Activated effector memory CD4-positive, alpha-beta T cell treated with Interleukin-2 at 50 U/mL for 16 hours (primary cell): ENCODE data around the gene SLC35F1.

Experiments used
- DNase-seq: peaks from one replicate; pipeline ENCODE4 v3.0.0-alpha.2; 2020

Gene SLC35F1

DNA sequence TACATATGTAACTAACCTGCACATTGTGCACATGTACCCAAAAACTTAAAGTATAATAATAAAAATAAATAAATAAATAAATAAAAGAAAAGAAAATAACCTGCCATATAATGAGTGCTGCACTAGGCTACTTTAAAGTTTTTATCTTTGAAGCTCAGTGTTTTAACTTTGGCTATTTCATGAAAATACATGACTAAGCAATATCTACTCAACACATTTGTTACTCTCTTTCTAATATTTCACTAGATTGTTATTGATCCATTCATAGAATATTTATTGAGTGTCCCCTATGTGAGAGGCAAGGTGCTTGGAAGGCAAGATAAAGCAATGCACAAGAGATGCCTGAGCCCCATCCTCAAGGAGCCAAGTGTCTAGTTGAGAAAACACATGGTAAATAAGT, 221.7 kb downstream of the SLC35F1 start:
- no peak for DNase-seq

DNA sequence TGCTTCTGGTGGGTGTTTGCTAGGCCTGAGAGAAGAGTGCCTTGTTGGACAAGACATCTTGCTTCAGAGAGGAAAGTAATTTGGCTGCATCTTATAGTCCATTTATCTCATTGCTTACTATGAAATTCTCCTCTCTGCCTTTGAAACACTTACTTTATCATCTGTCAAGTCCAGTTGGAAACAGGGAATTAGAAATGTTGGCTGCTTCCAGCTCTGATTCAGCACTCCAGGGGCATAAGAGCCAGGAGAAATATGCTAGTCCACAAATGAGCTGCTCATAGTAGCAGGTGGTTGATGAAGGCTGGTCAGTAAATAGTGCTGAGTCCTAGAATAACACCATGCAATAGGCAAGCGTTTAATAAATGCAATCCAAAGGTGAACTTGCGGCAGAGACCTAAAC, 227.1 kb downstream of the SLC35F1 start:
- no peak for DNase-seq

DNA sequence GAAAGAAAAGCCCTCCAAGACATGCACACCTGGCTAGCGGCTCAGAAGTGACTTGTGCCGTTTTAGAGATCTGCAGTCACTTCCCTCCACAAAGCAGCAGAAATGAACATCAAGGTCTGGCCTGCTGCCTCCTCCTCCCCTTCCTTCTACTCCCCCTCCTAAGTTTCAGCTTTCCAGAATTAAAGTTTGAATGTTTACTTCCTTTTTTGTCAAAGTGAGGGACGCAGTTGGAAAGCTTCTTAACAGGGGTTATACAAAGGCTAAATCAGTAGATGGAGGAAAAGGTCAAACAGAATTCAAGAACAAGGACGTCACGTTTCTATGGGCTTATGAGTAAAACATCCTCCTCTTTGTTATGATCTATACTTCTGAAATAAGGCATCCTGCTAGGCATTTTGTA, 227.7 kb downstream of the SLC35F1 start:
- DNase-seq: no peak

DNA sequence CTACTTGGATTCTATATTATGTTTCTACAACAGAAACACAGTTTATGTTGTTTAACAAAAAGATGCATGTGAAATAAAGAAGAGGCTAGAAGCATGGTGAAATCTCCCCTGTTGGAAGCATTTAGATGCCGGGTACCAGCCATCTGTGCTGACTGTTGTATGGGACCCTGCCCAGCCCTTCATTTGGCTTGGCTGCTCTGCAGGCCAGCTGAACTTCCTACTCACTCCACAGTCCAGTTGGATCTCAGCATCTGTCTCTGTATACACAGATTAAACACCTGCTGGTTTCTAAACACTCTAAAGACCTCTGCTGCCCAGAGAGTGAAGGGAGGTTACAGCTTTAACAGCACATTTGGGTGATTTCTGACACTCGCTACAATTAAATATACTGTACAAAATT, 228.3 kb downstream of the SLC35F1 start:
- no peak for DNase-seq

DNA sequence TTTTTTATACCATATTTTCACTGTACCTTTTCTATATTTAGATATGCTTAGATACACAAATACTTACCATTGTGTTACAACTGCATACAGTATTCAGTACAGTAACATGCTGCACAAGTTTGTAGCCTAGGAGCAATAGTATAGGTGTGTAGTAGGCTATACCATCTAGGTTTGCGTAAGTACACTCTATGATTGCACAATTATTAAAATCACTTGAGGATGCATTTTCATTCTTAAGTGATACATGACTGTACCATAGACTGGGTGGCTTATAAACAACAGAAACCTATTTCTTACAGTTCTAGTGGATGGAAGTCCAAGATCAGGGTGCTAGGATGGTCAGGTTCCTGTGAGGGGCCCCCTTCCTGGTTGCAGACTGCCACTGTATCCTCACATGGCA, 234.1 kb downstream of the SLC35F1 start:
- DNase-seq: no peak

DNA sequence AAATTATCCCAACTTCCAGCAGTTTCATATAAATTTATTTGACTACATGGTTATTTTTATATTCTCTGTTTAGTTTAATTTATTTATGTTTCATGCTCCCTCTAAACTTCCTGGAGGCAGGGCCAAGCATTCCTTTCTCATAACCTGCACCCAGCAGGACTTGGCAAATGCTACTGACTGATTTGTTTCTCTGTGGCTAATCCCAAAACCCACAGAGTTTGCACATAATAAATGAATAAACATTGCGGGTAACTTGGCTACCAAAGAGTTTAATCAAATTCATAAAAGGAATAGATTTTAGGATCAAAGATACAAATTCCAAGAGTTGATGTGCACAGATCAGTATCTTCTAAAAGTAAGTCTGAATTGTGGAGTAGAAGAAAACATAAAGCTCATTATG, 239.5 kb downstream of the SLC35F1 start:
- DNase-seq: no peak

DNA sequence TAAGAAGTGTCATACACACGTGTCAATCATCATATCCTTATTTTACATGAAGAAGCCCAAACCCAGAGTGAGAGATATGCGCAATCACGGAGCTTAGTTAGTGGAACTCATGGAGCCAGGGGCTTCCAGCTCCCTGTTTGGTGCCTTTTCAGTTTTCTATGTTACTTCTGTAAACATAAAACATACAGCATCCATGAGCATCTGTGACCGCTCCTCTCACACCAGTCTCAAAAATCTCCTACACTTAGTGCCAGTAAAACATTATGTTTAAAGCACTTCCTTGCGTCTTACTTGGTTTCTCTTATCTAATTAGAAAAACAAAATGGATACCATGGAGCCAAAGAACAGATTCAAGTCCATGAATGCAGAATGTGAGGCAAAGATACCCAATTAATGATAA, 240.4 kb downstream of the SLC35F1 start:
- no peak for DNase-seq

DNA sequence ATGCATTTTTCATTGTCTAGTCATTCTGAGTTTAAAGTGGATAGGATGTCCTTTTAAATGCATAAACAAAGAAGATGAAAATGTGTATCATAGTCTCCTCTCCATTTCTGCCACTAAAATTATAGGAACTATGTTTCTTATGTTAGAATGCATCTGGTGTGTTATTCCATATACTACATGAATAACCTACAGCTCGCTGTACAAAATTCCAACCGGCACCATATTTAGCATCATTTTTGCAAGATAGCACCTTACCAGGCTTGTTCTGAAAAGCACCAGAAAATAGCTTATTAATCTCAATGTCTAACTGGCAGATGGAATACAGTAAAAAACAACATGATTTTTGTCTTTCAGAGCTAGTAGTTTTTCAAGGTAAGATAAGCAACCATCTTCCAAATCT, 241.5 kb downstream of the SLC35F1 start:
- DNase-seq: no peak

DNA sequence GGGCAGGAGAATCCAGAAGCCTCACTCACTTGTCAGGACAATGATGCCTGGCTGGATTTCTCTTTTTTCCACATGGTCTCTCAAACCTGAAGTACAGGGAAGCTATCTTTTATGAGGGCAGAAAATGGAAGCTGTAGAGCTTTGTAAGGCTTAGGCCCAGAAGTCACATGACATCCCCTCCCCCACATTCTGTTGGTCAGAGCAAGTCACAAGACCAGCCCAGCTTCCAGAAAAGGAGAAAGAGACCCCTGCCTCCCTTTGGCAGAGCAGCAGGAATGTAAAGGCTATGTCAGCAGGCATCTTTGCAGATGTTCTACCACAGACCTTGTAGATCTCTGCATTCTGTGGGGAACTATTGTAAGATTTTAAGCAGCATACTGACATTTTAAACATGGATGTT, 245.5 kb downstream of the SLC35F1 start:
- no peak for DNase-seq

DNA sequence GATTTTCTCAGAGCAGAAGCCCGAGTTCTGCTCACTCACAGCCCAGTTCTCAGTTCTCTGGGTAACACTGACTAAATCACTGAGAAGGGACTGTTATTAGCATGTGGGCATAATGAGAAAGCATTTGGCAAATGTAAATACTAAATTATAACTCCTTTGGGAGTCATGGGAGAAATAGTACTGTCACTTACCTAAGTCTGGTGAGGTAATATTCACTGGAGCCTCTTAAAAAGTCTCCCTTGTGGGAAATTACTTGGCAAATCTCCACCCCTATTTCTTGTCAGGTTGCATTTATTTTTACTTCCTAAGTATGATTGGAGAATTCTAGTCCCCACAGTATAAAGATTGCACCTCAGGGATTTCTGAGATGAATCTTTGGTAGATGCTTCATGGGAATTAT, 254.3 kb downstream of the SLC35F1 start:
- no peak for DNase-seq

DNA sequence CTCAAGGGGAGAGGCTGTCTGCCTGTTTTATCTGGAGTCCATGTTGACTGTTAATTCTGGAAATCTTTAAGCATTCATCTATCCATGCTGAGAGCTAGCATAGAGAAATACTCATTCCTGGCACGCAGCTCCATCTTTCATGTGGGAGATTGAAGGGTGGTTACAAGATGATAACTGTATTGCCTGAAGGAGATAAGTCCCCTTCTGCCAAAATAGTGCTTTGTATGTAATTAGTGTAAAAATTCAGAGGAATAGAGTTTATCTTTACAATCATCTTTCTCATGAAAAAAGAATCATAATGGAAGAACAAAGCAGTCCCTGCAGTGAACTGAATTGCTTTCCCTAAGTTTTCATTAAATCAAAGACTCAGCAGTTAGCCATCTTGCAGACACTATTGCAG, 256.5 kb downstream of the SLC35F1 start:
- no peak for DNase-seq

DNA sequence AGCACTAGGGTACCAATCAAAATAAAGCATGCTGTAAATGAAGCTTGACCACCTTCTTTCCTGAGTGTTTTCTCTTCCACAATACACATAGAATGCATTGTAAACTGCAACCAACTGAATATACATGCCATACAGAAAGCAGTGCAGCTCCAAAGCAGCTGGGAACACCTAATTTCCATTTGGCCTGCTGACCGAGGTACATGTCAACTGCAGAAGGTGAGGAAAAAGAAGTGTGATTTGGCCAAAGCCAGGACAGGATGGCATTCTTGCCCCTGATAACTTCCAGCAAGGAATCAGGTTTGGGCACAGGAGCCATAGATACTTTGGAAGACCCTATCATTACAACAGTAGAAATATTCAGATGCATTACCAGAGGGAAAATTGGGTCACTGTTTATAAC, 258.4 kb downstream of the SLC35F1 start:
- no peak for DNase-seq

DNA sequence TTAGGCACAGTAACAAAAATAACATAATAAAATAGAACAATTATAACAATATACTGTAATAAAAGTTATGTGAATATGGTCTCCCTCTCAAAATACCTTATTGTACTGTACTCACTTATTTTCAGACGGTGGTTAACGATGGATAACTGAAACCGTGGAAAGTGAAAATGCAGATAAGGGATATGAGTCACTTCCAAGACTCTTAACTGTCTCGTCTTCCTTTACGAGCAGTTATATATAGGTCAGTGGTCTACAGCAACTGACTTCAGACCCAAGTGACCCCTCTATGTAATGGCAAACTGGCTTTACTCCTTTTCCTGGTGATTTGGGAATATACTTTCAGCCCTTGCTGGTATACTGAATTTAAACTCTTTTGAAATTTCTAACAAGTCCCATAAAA, 261.4 kb downstream of the SLC35F1 start:
- DNase-seq: no peak

DNA sequence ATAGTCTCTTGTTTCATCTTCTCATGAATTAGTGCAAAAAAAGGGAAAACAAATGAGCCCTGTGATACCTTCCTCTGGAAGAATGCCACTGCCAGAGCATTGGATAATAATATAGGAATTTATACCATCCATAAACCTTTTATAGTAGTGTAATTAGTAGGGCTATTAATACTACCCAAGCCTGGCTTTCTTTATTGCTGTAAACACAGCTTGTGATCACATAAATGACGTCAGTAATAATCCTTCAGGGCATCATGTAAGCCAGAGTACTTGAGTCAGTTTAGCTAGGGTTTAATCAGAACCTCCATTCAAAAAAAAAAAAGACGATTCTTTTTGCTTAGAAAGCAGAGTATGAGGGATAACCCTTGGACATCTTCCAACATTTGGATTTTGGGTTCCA, 264.8 kb downstream of the SLC35F1 start:
- DNase-seq: no peak

DNA sequence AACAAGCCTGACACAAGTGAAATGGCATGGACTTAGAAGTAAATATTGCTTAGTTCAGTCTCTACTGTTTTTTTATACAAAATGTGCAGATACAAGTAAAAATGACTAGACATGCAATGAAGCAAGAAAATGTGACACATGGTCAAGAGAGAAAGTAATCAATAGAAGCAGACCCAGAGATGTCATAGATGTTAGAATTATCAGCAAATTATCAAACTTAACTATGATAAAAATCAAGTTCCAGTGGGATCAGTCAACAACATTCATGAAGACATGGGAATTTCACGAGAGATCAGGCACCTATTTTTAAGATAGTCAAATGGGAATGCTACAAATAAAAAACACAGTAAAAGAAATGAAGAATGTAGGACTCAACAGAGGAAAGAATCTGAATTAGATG, 267.0 kb downstream of the SLC35F1 start:
- no peak for DNase-seq

DNA sequence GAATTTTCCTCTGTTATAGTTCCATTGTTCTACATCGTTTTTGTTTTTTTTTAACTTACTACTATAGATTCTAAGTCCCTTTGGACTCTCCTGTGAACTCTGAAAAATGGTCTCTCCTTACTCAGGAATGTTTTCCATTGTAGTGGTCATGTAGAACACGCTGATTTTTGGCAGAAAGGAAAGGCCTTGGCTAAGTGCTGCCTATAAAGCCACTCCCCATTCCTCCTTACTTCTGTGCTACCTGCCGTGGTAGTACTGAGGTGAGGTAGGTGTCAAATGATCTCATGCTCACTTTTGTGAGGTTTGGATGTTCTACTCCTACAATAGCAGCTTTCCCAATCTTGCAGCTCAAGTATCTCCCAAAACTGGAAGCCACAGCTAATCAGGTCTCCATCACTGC, 270.7 kb downstream of the SLC35F1 start:
- DNase-seq: no peak

DNA sequence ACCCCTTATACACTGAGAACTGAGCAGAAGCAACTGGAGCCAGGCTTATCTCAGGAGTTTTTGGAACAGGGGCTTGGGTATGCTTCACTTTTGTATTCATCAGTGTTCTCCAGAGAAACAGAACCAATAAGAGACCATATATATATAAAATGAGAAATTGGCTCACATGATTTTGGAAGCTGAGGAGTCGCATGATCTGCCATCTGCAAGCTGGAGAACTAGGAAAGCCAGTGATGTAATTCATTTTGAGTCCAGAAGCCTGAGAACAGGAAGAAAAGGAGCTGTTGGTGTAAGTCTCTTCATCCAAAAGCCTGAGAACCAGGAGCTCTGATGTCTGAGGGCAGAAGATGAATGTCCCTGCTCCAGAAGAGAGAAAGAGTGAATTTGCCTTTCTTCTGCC, 272.0 kb downstream of the SLC35F1 start:
- DNase-seq: no peak

DNA sequence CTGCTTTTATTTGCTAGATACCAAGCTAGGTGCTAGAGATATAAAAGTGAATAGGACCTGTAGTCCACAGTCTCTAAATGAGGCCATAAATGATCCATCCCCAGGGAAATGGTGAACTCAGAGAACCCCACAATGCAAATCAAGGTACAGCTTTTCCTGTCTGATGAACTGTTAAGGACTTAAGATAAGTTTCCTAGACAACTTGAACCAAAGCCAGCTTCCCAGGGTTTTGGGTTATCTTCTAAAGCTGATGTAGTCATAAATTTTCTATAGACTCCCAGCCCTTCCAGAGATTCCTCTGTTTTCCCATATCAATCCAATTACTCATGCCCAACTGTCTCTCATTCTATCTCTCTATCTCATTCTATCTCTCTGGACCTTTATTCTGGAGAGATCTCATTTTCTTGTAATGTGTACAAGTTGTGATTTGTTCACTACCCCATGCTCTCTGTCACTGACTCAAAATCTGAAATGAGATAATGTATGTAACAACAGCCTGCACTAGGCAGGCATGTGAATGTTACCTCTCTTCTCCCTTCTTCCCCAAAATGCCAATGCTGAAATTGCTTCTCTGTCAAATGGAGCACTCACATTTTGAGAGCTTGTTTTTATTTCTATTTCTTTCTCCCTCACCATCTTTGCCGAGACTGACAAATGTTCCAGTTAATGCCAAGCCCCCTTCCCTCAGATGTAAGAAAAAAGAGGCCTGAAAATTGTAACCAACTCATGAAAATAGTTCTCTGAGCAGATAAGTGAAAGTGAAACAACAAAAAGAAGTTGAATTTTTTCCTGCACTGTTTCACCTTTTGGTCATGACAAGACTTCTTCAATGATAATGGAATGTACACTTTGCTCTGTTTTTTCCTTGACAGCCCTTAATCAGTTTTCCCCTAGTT, 279.9 kb downstream of the SLC35F1 start:
- no peak for DNase-seq

DNA sequence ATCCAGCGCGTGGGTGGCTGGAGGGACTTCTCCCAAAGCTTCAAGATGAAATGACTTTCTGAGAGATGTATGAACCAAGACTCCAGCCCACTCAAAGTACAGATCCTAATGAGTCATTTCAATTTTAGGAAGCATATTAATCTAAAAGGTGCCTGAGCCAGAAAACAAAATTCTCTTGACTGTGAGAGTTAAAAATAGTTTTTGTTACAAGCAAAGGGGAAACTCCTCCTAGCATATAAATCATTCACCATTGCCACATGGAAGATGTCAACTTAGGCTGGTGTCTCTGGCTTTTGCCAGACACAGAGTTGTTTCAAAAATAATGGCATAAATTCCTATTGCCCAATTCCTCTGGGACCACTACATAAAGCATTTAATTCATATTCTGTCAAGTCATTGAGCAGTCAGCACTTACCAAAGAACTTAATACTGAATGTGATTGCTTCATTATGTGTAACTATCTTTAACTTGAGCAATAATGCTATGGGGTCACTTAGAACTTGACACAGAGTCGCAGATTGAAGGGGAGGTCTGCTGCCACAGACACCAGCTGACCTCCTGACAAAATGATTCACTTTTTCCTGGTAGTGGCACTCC, 280.6 kb downstream of the SLC35F1 start:
- DNase-seq: no peak

DNA sequence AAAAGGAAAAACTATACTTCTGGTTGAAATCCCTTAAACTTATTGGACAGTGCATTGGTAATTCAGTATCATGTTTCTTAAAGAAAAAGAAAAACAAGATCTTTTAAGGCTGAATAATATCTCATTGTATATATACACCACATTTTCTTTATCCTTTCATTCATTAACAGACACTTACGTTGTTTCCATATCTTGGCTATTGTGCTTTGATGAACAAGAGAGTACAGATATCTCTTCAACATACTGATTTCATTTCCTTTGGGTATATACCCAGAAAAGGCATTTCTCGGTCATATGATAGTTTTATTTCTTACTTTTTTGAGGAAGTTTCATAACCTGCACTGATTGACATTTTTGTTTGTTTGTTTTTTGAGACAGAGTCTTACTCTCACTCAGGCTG, 281.5 kb downstream of the SLC35F1 start:
- no peak for DNase-seq

DNA sequence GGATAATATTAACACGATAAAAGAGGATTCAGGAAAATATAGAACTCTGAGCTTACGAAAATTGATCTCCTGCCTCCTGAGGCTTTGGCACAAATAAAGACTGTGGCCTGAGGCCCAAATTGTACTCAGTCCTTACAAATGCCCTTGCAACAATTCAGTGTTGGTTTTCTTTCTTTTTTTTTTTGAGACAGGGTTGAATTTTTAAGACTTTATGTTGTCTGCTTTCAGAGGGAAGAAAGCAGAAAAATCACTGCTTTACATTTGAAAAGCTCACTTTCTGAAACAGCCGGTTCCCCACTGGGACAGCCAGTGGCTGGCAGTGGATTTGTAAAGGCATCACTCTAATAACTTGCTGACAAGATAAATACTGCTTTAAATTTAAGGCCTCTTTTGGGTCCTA, 290.5 kb downstream of the SLC35F1 start:
- no peak for DNase-seq

DNA sequence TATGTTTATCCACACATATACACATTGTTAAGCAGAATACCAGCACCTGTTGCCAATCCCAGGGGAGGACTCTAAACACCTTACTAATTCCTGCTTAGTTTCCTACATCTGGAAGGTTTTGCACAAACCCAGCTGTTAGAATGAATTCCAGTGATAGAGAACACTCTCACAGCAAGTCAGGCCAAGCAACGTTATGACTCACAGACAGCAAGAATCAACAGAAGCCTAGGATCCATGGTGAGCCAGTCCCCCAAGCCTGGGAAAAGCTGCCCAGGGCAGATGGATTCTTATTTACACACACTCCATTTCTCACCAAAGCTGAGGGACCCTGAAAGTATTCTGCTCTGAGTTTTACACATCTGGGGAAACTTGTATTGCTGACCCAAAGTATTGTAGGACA, 291.7 kb downstream of the SLC35F1 start:
- DNase-seq: no peak

DNA sequence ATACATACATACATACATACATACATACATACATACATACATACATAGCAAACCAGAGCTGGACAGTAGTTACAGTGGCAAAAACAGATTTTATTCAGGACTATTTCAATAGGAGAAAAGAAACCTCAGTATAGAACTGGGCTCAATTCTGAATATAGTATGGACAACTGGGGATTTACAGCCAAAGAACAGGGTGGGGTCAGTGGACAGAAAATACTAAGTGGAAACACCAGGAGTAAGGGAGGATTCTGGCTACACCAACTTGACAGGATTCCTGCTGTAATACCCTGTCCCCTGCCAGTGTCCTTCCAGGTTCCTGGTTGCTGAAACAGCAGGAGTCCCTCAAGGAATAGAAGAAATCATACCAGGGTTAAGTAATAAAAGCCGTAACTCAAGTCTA, 293.1 kb downstream of the SLC35F1 start:
- no peak for DNase-seq

DNA sequence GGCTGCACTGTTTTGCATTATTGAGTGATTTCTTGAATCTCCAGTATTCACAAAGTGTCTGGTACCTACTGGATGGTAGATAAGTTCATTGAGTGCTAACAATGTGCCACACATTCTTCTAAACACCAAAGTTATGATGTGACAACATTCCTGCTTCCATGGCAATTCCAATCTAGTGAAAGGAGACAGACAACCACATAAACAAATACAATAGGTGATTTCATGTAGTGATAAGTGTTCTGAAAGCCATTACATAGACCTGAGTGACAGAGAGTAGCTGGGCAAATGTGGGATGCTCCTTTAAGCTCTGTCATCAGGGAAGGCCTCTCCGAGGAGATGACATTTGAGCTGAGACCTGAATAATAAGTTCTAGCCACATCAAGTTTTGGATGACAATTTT, 295.5 kb downstream of the SLC35F1 start:
- DNase-seq: no peak

DNA sequence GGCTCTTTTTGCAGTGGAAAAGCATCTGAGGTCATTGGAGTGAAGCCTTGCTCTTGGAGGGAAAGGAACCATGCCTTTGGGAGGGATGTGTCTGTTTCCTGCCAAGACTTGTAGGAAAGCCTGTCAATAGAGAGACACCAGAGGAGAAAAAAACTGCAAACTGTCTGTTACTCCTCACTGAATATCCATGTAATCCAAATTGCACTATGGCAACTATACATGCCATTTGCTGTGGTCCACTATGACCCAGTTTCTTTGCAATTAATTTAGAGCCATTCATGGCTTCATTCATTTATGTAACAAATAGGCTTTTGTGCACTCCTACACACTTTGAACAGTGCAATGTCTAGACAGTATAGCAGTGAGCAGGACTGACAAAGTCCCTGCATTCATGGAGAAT, 296.5 kb downstream of the SLC35F1 start:
- no peak for DNase-seq
